Naive thymus-derived CD8-positive, alpha-beta T cell (primary cell): ENCODE results near the gene ABCE1. TPM values are rescaled to one million over a fixed set of nuclear protein-coding genes. Genes with fewer than 3 reads are reported as not detected.
A peak's percentile ranks its signal among the peaks of the same experiment; 100 is the strongest.

ENCODE experiments used
- ATAC-seq, 2 donors: fragments of 150-1000 bp; cut with Tn5 transposase in 1 of 2; sonication (Bioruptor Pico), chemical (Tn5 transposase) in 1 of 2; 1 replicate in 1 of 2; 2 replicates in 1 of 2; pipeline ENCODE4 v1.10.0; 2021; ENCODE audit warnings: mild to moderate bottlenecking in 2 of 2, moderate library complexity in 2 of 2
- POLR2A ChIA-PET: fragments of 350-600 bp; sonication (Branson Sonifier 250); formaldehyde crosslinking; loops from one replicate; lab custom pipeline; 2021; ENCODE audit warnings: antibody characterized with exemption; lab: Charles Lee
- DNase-seq, 10 donors: peaks; one replicate each; pipeline versions ENCODE4 v3.0.0 to v3.0.0-alpha.2; 2020 to 2022
- H3K27ac Mint-ChIP-seq, 10 donors: one replicate each; pipeline ENCODE4 v1.8.0; 2020 to 2022; ENCODE audit warnings: mild to moderate bottlenecking in 10 of 10, mixed read lengths in 10 of 10, moderate library complexity in 4 of 10, inconsistent platforms in 1 of 10
- H3K27me3 Mint-ChIP-seq, 5 donors: one replicate each; pipeline ENCODE4 v1.8.0; 2021 to 2022; ENCODE audit warnings: mixed read lengths in 5 of 5
- H3K36me3 Mint-ChIP-seq, 3 donors: one replicate each; pipeline ENCODE4 v1.8.0; 2020 to 2022; ENCODE audit warnings: mixed read lengths in 3 of 3, mild to moderate bottlenecking in 2 of 3, inconsistent platforms in 1 of 3
- H3K4me1 Mint-ChIP-seq, 4 donors: one replicate each; pipeline ENCODE4 v1.8.0; 2021 to 2022; ENCODE audit warnings: mixed read lengths in 4 of 4
- H3K4me3 Mint-ChIP-seq, 10 donors: one replicate each; pipeline ENCODE4 v1.8.0; 2020 to 2022; ENCODE audit warnings: mild to moderate bottlenecking in 10 of 10, mixed read lengths in 10 of 10, moderate library complexity in 6 of 10, inconsistent platforms in 1 of 10
- H3K9me3 Mint-ChIP-seq, 9 donors: one replicate each; pipeline ENCODE4 v1.8.0; 2020 to 2022; ENCODE audit warnings: mixed read lengths in 9 of 9, mild to moderate bottlenecking in 3 of 9, inconsistent platforms in 1 of 9, moderate library complexity in 1 of 9
- polyA plus RNA-seq, 3 donors: library from polyadenylated mRNA; unstranded; fragments of 300-500 nt; fragmentation: Illumina TruSeq; gene quantifications; one replicate each; pipeline ENCODE4 v1.2.3, GENCODE V29; 2021
- total RNA-seq, 8 experiments: library from RNA in 2 of 8; stranded (reverse) in 2 of 8; gene quantifications; one replicate each; pipeline ENCODE4 v1.2.3 and lab custom pipeline; 2021 to 2026

ABCE1 gene
- total and polyA plus RNA-seq, 5 experiments from 2014 or later = 59.4 to 78.2 (median 72.9) TPM

DNA sequence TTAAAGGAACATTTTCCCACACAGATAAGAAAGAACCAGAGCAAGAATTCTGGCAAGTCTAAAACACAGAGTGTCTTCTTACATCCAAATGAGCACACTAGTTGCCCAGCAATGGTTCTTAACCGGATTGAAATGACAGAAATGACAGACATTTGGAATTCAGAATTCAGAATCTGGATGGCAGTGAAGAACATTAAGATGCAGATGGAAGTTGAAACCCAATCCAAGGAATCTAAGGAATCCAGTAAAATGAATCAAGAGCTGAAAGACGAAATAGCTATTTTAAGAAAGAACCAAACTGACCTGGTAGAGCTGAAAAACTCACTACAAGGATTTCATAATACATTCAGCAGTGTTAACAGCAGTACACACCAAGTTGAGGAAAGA is 21.6 kb upstream of the ABCE1 start:
- ATAC-seq (no peak), DNase-seq (no peak)
- H3K9me3 Mint-ChIP-seq = peaks cover 0 to 14% (median 4%) of the 10 kb centered on the region in 9 donors
- H3K36me3 Mint-ChIP-seq = peaks cover 21 to 60% (median 44%) of the 10 kb centered on the region in 3 donors
- H3K27ac Mint-ChIP-seq = peak overlapping the region in 5 of 10 donors; percentile 1 to 65 (median 39)
- H3K4me1 Mint-ChIP-seq = peaks cover 15 to 39% (median 33%) of the 10 kb centered on the region in 4 donors
- H3K27me3 Mint-ChIP-seq = no peaks in the 10 kb centered on the region
- peak overlapping the region in 4 of 10 donors; percentile 18 to 39 (median 28) for H3K4me3 Mint-ChIP-seq
- POLR2A ChIA-PET = no interaction called here

DNA sequence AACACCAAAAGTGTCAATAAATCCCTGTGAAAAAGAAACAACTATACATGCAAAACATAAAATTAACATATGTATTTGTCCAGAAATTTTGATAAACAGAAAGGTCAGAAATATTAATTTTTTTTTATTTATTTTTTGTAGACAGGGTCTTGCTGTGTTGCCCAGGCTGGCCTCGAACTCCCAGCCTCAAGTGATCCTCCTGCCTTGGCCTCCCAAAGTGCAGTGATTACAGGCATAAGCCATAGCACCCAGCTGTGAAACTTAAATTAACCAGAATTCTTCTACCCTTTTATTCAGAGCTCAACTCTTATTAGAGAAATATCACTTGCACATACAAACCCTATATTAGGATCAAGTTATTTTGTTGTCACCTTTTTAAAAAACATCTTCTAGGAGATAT is 16.4 kb upstream of the ABCE1 start:
- no peaks in the 10 kb centered on the region for H3K27me3 Mint-ChIP-seq
- POLR2A ChIA-PET = no interaction called here
- peaks cover 16 to 62% (median 38%) of the 10 kb centered on the region in 3 donors for H3K36me3 Mint-ChIP-seq
- DNase-seq (no peak), ATAC-seq (no peak)
- H3K9me3 Mint-ChIP-seq = peaks cover 0 to 14% (median 4%) of the 10 kb centered on the region in 9 donors
- peak overlapping the region in 1 of 10 donors; percentile 24 for H3K27ac Mint-ChIP-seq
- H3K4me1 Mint-ChIP-seq = peaks cover 16 to 35% (median 28%) of the 10 kb centered on the region in 4 donors
- no peak overlapping the region for H3K4me3 Mint-ChIP-seq

DNA sequence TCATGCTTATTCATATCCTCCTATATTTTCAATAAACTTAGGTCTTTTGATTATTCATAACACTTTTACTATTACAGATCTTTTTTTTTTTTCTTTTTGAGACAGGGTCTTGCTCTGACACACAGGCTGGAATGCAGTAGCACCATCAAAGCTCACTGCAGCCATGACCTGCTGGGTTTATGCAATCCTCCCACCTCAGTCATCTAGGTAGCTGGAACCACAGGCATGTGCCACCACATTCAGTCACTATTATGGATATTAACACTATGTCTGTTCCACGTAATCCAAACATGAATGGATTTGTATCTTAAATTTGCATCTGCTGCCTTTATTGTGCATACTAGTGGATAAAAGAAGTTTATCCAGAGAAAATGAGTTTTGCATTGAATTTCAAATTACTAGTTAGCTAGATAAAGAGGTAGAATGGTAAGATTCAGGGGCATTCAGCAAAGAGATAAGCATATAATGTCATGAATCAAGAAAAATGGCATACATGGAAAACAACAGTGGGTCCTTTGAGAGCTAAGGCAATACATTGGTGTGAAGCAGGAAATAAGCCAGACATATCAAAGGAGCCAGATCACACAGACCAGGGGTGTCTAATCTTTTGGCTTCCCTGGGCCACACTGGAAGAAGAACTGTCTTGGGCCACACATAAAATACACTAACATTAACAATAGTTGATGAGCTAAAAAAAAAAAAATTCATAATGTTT is 14.1 kb upstream of the ABCE1 start:
- no peak for DNase-seq
- H3K9me3 Mint-ChIP-seq = no peaks in the 10 kb centered on the region
- H3K4me3 Mint-ChIP-seq = peak overlapping the region in 1 of 10 donors; percentile 4
- H3K36me3 Mint-ChIP-seq = peaks cover 6 to 65% (median 25%) of the 10 kb centered on the region in 3 donors
- H3K27ac Mint-ChIP-seq = peak overlapping the region in 4 of 10 donors; percentile 27 to 65 (median 30)
- H3K27me3 Mint-ChIP-seq = no peaks in the 10 kb centered on the region
- H3K4me1 Mint-ChIP-seq = peaks cover 15 to 35% (median 17%) of the 10 kb centered on the region in 4 donors
- ATAC-seq = peak in 1 of 2 donors; percentile 48
- POLR2A ChIA-PET = interaction anchor here (0.7 to 0.8 kb wide), 2 partner anchors 14 to 533 kb away, joined by 3 read pairs; partner anchors contain the start of genes ABCE1 and ANAPC10

DNA sequence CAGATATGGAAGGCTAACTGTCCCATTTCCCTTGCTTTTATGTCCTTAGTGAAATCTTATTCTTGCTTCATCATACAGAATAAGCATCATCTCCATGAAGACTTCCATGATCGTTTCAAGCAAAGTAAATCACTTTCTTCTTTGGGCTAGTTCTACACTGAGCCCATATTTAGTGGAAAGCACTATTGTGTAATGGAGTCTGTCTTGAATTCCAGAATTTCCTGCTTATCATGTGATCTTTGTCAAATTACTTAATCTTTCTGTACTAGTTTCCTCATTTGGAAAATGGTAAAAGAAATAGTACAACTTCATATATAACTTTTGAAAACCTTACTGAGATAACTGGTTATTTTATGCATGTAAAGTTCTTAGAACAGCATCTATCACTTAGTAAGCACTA is 7.7 kb upstream of the ABCE1 start:
- Mint-ChIP-seq H3K4me3 (no peak overlapping the region), H3K4me1 (peaks cover 16 to 45% (median 33%) of the 10 kb centered on the region in 4 donors), H3K27ac (no peak overlapping the region), H3K27me3 (no peaks in the 10 kb centered on the region), H3K36me3 (peaks cover 20 to 87% (median 48%) of the 10 kb centered on the region in 3 donors), H3K9me3 (peaks cover 0 to 13% (median 3%) of the 10 kb centered on the region in 9 donors)
- POLR2A ChIA-PET = no interaction called here
- DNase-seq = no peak
- ATAC-seq = no peak

DNA sequence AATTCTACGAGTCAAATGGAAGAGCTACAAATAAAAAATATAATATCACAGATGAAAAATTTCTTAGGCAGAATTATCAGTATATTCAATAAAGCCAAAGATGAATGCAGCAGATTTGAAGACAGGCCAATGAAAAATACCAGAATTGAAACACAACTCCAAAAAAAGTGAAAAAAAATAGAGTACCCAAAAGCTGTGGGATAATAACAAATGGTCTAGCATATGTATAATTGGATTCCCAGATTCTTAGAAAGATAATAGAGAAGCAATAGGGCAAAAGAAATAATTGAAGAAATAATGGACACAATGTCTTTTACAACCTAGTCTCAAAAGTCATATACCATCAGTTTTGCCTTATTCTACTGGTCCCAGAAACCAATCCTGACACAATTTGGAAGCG is 4.5 kb upstream of the ABCE1 start:
- no peaks in the 10 kb centered on the region for H3K27me3 Mint-ChIP-seq
- no peak overlapping the region for H3K4me3 Mint-ChIP-seq
- peaks cover 17 to 62% (median 44%) of the 10 kb centered on the region in 3 donors for H3K36me3 Mint-ChIP-seq
- H3K27ac Mint-ChIP-seq = peak overlapping the region in 1 of 10 donors; percentile 7
- peaks cover 11 to 48% (median 35%) of the 10 kb centered on the region in 4 donors for H3K4me1 Mint-ChIP-seq
- POLR2A ChIA-PET = no interaction called here
- ATAC-seq (no peak), DNase-seq (no peak)
- H3K9me3 Mint-ChIP-seq = peaks cover 0 to 13% (median 3%) of the 10 kb centered on the region in 9 donors

DNA sequence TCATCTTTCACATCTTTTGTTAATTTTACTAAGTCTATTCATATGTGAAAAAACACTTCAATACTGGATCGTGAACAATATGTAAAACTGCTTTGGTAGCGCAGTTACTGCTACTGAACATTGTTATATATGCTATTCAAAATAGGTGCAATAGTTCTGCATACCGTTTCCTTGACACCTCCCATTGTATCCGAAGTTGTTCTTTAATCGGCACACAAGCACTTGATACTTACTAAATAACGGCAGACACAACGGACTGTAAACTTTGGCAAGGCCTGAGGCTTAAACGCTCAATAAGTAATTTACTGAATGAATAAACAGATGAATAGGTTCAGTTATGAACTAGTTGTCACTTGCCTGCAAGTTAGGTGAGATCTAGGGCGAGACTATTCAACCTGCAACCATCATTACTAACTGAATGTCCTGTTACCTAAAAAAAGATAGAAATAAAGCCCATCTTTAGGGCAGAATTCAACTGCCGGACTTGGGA is 735 bp upstream of the ABCE1 start:
- H3K4me1 Mint-ChIP-seq = peaks cover 17 to 52% (median 43%) of the 10 kb centered on the region in 4 donors

DNA sequence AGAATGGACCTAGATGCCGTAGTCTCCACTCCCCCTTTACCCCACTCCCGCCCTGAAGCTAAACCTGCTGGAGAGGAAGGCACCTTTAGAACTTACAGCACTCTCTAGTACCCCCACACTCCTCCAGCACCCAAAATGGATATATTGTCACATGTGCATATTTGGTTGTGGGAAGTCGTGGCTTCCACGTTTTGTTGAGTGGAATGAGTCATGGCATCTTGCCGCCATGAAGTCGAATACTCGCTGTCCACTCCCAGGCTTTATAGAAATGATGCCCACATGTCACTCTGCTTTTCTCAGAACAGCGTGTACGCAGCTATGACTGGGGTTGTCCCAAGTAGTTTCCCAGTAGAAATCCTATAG is 545 bp downstream of the ABCE1 start:
- Mint-ChIP-seq H3K4me1 (peaks cover 15 to 51% (median 36%) of the 10 kb centered on the region in 4 donors), H3K36me3 (peaks cover 9 to 21% (median 17%) of the 10 kb centered on the region in 3 donors), H3K27ac (peak overlapping the region; percentile 94 to 99 (median 98)), H3K4me3 (peak overlapping the region; percentile 91 to 98 (median 96)), H3K27me3 (no peaks in the 10 kb centered on the region), H3K9me3 (peaks cover 0 to 6% (median 0%) of the 10 kb centered on the region in 9 donors)
- POLR2A ChIA-PET = interaction anchor here (0.7 to 2.4 kb wide), 8 partner anchors 15 to 1585 kb away, joined by 3 to 23 read pairs (median 8); partner anchors contain the start of genes MMAA and SMARCA5
- ATAC-seq = peak; percentile 43 to 52
- DNase-seq = peak in 1 of 10 donors; percentile 21

More for the DNA sequence above, 735 bp upstream of the ABCE1 start:
- no peaks in the 10 kb centered on the region for H3K27me3 Mint-ChIP-seq
- H3K4me3 Mint-ChIP-seq = peak overlapping the region; percentile 91 to 98 (median 96)
- POLR2A ChIA-PET = interaction anchor here (0.9 to 2.4 kb wide), 9 partner anchors 19 to 1584 kb away, joined by 3 to 23 read pairs (median 8); partner anchors contain the start of genes MMAA and SMARCA5
- peaks cover 14 to 31% (median 28%) of the 10 kb centered on the region in 3 donors for H3K36me3 Mint-ChIP-seq
- no peak for ATAC-seq
- H3K9me3 Mint-ChIP-seq = peaks cover 0 to 13% (median 3%) of the 10 kb centered on the region in 9 donors
- peak overlapping the region; percentile 94 to 99 (median 98) for H3K27ac Mint-ChIP-seq
- DNase-seq = peak in 1 of 10 donors; percentile 9

DNA sequence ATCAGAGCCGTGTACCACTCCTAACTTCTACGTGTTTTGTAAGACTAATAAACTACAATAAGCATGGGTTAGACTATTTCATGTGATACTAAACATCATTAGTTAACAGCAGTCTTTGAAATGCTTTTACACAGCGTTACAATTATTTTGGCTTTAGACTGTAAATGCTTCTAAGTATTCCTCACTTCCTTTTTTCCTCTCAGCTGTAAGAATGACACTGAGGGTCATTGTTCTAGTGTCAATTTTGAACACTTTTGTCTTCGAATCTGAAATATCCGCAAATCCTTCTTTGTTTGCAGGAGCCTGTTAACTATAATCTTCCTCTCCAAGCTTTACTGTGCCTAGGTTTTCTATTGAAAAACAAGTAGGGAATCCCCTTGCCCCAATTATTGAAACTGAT is 1.5 kb downstream of the ABCE1 start:
- H3K4me3 Mint-ChIP-seq = peak overlapping the region; percentile 91 to 98 (median 96)
- POLR2A ChIA-PET = interaction anchor here (2.3 to 2.4 kb wide), 3 partner anchors 79 to 519 kb away, joined by 11 to 23 read pairs (median 14); partner anchors contain the start of gene MMAA
- peaks cover 3 to 17% (median 7%) of the 10 kb centered on the region in 3 donors for H3K36me3 Mint-ChIP-seq
- H3K27ac Mint-ChIP-seq = peak overlapping the region in 9 of 10 donors; percentile 61 to 99 (median 94)
- no peaks in the 10 kb centered on the region for H3K27me3 Mint-ChIP-seq
- no peaks in the 10 kb centered on the region for H3K9me3 Mint-ChIP-seq
- H3K4me1 Mint-ChIP-seq = peaks cover 14 to 52% (median 32%) of the 10 kb centered on the region in 4 donors
- ATAC-seq = no peak
- DNase-seq = no peak

DNA sequence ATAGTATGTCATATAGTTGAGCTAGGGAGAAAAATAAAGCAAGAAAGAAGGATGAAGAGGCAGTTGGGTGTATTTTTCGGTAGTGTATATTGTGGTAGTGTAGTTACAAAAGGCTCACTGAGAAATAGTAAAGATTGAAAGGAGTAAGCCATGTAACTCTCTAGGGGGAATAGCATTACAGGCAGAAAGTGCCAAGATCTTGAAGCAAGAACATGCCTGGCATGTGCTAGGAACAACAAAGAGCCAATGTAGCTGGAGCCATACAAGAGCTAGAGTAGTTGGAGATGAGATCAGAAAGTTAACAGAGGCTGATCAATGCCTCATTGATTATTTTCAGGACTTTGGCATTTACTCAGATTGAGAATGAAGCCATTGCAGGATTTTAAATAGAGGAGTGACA is 3.0 kb downstream of the ABCE1 start:
- Mint-ChIP-seq H3K4me1 (peaks cover 8 to 45% (median 25%) of the 10 kb centered on the region in 4 donors), H3K27me3 (no peaks in the 10 kb centered on the region), H3K9me3 (no peaks in the 10 kb centered on the region), H3K4me3 (no peak overlapping the region), H3K36me3 (peaks cover 0 to 18% (median 0%) of the 10 kb centered on the region in 3 donors), H3K27ac (no peak overlapping the region)
- no peak for DNase-seq
- POLR2A ChIA-PET = interaction anchor here (1.2 kb wide), 1 partner anchor 78 kb away, joined by 3 read pairs; no protein-coding TSS in a partner anchor
- no peak for ATAC-seq

DNA sequence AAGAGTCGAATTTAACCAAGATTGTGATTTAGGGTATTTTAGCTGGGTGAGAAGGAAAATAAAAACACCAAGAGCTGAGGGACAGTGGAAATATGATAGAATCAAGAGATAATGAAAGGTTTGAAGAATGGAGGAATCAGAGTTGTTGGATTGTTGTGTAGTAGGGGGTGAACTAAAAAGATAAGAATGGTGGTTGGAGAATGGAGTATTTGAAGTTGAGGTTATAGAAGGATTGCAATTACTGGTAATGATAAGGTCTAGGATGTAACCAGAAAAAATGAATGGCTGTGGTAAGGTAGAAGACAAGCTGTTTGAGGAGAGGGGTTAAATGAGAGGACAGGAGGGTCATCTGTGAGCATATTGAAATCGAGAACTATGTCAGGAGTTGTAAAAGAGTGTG is 4.5 kb downstream of the ABCE1 start:
- Mint-ChIP-seq H3K4me1 (peaks cover 8 to 39% (median 22%) of the 10 kb centered on the region in 4 donors), H3K9me3 (no peaks in the 10 kb centered on the region), H3K27ac (no peak overlapping the region), H3K36me3 (peaks cover 5 to 30% (median 8%) of the 10 kb centered on the region in 3 donors), H3K27me3 (no peaks in the 10 kb centered on the region), H3K4me3 (no peak overlapping the region)
- DNase-seq = no peak
- no peak for ATAC-seq
- POLR2A ChIA-PET = no interaction called here

DNA sequence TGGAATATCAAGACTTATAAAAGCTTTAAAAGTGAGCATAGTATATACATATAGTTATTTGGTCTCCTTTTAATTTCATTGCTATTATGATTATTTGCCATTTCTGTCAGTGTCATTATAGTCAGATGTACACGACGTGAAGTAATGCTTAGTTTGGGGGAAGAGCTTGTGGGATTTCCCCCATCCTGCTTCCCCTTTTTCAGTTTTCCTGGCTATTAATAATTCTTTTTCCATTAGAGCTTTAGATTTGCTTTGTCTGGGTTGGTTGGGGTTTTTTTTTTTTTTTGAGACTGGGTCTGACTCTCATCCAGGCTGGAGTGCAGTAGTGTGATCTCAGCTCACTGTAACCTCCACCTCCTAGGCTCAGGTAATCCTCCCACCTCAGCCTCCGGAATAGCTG is 5.4 kb downstream of the ABCE1 start:
- H3K9me3 Mint-ChIP-seq = no peaks in the 10 kb centered on the region
- peaks cover 5 to 37% (median 8%) of the 10 kb centered on the region in 3 donors for H3K36me3 Mint-ChIP-seq
- H3K27ac Mint-ChIP-seq = peak overlapping the region in 5 of 10 donors; percentile 8 to 78 (median 58)
- peaks cover 8 to 34% (median 21%) of the 10 kb centered on the region in 4 donors for H3K4me1 Mint-ChIP-seq
- DNase-seq (no peak), ATAC-seq (no peak)
- POLR2A ChIA-PET = no interaction called here
- no peaks in the 10 kb centered on the region for H3K27me3 Mint-ChIP-seq
- peak overlapping the region in 3 of 10 donors; percentile 25 to 38 (median 34) for H3K4me3 Mint-ChIP-seq

DNA sequence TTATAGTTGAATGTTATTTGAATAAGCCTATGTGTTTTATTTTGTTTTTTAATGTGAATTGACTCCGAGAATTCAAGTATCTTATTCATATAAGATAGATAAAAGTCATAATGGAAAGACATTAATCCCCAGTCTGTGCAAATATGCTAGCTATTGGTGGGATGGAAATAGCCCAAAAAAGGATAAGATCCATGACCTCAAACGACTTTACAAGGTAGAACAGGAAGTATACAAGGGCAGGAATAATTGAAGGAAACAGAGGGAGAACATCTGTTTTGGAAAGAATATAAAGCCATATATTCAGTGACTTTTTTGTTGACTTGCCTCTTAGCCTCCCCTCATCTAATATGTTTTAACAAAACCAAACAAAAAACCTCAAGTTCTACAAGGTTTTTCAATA is 9.0 kb downstream of the ABCE1 start:
- Mint-ChIP-seq H3K9me3 (no peaks in the 10 kb centered on the region), H3K4me1 (peaks cover 0 to 18% (median 8%) of the 10 kb centered on the region in 4 donors), H3K27me3 (no peaks in the 10 kb centered on the region), H3K27ac (peak overlapping the region in 3 of 10 donors; percentile 42 to 56 (median 51)), H3K4me3 (no peak overlapping the region), H3K36me3 (peaks cover 9 to 73% (median 25%) of the 10 kb centered on the region in 3 donors)
- POLR2A ChIA-PET = no interaction called here
- no peak for DNase-seq
- no peak for ATAC-seq
